Measurements from ENCODE around the gene TANGO2. TPM values are rescaled to one million over a fixed set of nuclear protein-coding genes. Genes with fewer than 3 reads are reported as not detected.
A peak's percentile ranks its signal among the peaks of the same experiment; 100 is the strongest.

The TANGO2 gene
- total RNA-seq, 1 donor from 2014 or later: 10.0 TPM

DNA sequence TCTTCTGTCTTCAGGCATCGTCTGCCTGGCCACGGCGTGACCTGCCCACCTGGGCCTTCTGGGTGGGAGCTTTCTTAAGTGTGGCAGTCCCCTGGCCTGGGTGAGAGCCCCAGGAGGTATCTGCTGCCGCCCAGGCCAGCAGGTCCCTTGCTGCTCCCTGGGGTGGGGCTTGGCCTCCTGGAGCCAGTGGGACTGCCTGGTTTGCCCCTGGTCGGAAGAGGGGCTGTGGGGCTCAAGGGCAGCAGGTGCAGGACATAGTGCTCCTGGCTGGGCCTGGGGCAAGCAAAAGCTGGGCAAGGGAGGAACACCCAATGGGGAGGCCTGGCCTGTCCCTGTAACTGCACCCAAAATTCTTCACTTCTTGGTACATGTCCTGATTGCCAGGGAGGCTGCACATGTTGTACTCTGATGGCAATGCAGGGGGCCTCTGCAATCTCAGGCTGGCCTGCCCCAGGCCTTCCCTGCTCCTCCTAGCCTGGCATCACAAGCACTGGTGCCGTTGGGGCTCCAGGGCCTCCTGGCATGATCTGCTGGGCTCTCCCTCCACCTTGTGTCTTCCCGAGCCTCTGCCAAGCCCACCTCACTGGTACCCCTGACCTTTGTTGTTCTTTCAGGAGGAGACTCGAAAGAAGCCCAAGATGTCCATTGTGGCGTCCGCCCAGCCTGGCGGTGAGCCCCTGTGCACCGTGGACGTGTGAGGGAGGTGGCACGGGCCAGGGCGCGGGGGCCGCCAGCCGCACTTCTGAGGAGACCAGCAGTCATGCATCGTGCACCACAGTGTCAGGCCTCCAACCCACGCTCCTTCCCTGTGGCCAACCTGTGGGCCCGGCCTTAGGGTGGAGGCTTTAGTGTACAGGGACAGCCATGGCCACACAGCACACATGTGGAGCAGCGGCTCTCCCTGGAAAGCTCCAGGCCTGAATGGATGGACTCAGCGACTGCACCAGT, 88.8 kb downstream of the TANGO2 start:
- Histone ChIP-seq H3K27ac (peak overlapping the region; percentile 20), H3K4me3 (no peak overlapping the region), H3F3A (ENCODE audit: low read depth) (peaks cover 44% of the 10 kb centered on the region), H3K79me2 (ENCODE audit: low read depth) (peaks cover 8% of the 10 kb centered on the region), H2AFZ (replicated peaks) (no peak overlapping the region), H3K36me3 (no peaks in the 10 kb centered on the region), H3K9ac (no peak overlapping the region), H3K4me1 (no peaks in the 10 kb centered on the region), H4K20me1 (ENCODE audit: low read depth) (peaks cover 47% of the 10 kb centered on the region), H3K27me3 (no peaks in the 10 kb centered on the region), H3K4me2 (no peak overlapping the region), H3K9me3 (ENCODE audit: low read depth) (no peaks in the 10 kb centered on the region)
- peaks cover 12% of the 10 kb centered on the region for H3K27me3 Mint-ChIP-seq (ENCODE audit: insufficient read depth, low read depth)
- no peaks in the 10 kb centered on the region for H3K9me3 Mint-ChIP-seq
- H3K4me1 Mint-ChIP-seq: no peaks in the 10 kb centered on the region
- H3K27ac Mint-ChIP-seq: no peak overlapping the region
- no peak for DNase-seq (ENCODE audit: low spot score)
- peaks cover 16% of the 10 kb centered on the region for H3K36me3 Mint-ChIP-seq
- no peak overlapping the region for H3K4me3 Mint-ChIP-seq
- TF ChIP-seq, protein P1, sequence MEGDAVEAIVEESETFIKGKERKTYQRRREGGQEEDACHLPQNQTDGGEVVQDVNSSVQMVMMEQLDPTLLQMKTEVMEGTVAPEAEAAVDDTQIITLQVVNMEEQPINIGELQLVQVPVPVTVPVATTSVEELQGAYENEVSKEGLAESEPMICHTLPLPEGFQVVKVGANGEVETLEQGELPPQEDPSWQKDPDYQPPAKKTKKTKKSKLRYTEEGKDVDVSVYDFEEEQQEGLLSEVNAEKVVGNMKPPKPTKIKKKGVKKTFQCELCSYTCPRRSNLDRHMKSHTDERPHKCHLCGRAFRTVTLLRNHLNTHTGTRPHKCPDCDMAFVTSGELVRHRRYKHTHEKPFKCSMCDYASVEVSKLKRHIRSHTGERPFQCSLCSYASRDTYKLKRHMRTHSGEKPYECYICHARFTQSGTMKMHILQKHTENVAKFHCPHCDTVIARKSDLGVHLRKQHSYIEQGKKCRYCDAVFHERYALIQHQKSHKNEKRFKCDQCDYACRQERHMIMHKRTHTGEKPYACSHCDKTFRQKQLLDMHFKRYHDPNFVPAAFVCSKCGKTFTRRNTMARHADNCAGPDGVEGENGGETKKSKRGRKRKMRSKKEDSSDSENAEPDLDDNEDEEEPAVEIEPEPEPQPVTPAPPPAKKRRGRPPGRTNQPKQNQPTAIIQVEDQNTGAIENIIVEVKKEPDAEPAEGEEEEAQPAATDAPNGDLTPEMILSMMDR (IDR thresholded peaks at IDR 0.05): no peak
- TF ChIP-seq EZH2 (IDR thresholded peaks at IDR 0.05) (no peak), EZH2phosphoT487 (IDR thresholded peaks at IDR 0.05) (no peak)

DNA sequence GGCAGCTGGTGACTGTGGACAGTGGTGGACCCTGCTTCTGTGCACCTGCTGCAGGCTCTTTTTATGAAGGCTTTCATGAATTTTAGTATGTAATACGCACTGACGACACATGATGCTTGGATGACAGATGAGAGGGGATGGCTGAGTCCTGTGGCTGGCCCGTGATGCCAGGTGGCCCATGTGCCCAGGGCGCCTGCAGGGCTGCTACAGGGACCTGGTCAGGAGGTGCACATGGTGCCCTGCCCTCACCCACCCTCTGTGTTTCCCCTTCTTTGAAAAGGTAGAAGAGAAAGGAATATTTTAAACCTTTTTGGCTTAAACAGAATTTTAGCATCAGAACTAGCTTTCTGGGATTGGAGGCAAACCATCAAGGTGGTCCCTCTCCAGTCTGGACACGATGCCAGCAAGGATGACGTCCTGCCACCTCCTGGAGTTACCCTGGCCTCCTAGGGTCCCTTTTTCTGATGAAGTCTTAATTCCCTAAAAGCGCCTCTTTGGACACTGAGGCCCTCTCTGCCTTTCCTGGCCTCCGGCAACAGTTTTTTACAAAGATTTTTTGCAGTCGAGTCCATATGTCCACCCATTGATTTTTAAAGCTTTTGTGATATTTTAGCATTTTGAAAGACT, 89.6 kb downstream of the TANGO2 start:
- Histone ChIP-seq H3K79me2 (ENCODE audit: low read depth) (peaks cover 3% of the 10 kb centered on the region), H3K9ac (no peak overlapping the region), H2AFZ (replicated peaks) (no peak overlapping the region), H3K9me3 (ENCODE audit: low read depth) (no peaks in the 10 kb centered on the region), H3K4me2 (no peak overlapping the region), H4K20me1 (ENCODE audit: low read depth) (peaks cover 39% of the 10 kb centered on the region), H3K4me1 (no peaks in the 10 kb centered on the region), H3K27ac (peak overlapping the region; percentile 78), H3K4me3 (no peak overlapping the region), H3K27me3 (no peaks in the 10 kb centered on the region), H3K36me3 (no peaks in the 10 kb centered on the region), H3F3A (ENCODE audit: low read depth) (peaks cover 42% of the 10 kb centered on the region)
- no peak for DNase-seq (ENCODE audit: low spot score)
- peaks cover 12% of the 10 kb centered on the region for H3K27me3 Mint-ChIP-seq (ENCODE audit: insufficient read depth, low read depth)
- peaks cover 4% of the 10 kb centered on the region for H3K4me1 Mint-ChIP-seq
- peak overlapping the region; percentile 35 for H3K4me3 Mint-ChIP-seq
- TF ChIP-seq EZH2phosphoT487 (IDR thresholded peaks at IDR 0.05) (no peak), EZH2 (IDR thresholded peaks at IDR 0.05) (no peak)
- TF ChIP-seq, protein P1 (IDR thresholded peaks at IDR 0.05): no peak
- H3K36me3 Mint-ChIP-seq: peaks cover 17% of the 10 kb centered on the region
- H3K27ac Mint-ChIP-seq: peak overlapping the region; percentile 70
- H3K9me3 Mint-ChIP-seq: peaks cover 2% of the 10 kb centered on the region

DNA sequence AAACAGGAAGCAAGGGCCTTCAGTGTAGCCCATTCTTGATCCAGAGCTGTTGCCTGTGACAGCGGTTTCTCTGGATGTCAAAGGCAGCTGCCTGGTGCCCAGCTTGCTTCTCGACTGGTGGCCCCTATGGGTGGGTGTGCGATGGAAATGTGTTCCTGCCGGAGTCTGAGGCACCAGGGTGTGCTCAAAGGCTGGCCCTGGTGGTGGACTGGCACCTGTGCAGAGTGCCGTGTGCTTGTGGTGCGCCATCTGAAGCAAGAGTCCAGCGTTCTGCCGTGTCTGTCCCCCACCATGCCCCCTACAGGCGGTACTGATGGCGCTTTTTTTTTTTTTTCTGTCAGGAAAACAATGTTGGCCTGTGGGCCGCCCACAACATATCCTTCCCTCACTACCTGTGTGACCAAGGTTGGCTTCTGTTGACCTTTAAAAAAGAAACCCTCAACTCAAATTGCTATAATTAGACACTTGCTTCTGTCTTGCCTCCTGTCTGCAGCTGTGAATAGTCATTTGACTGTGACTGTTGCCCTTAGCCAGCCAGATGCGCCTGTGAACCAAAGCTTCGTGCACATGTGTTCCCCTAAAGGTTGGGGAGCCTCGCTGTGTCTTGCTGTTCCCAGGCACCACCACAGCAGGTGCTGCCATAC, 90.3 kb downstream of the TANGO2 start:
- DNase-seq (ENCODE audit: low spot score): peak; percentile 69

More for the DNA sequence above, 90.3 kb downstream of the TANGO2 start:
- H3K27me3 Mint-ChIP-seq (ENCODE audit: insufficient read depth, low read depth): peaks cover 12% of the 10 kb centered on the region
- no peak overlapping the region for H3K27ac Mint-ChIP-seq
- Histone ChIP-seq H3F3A (ENCODE audit: low read depth) (peaks cover 44% of the 10 kb centered on the region), H3K4me2 (no peak overlapping the region), H4K20me1 (ENCODE audit: low read depth) (peaks cover 33% of the 10 kb centered on the region), H3K4me3 (no peak overlapping the region), H2AFZ (replicated peaks) (no peak overlapping the region), H3K4me1 (peaks cover under 1% of the 10 kb centered on the region), H3K27ac (peak overlapping the region; percentile 78), H3K9me3 (ENCODE audit: low read depth) (no peaks in the 10 kb centered on the region), H3K27me3 (no peaks in the 10 kb centered on the region), H3K36me3 (no peaks in the 10 kb centered on the region), H3K79me2 (ENCODE audit: low read depth) (peaks cover 10% of the 10 kb centered on the region), H3K9ac (no peak overlapping the region)
- TF ChIP-seq EZH2phosphoT487 (IDR thresholded peaks at IDR 0.05) (no peak), EZH2 (IDR thresholded peaks at IDR 0.05) (no peak)
- TF ChIP-seq, protein P1 (IDR thresholded peaks at IDR 0.05): peak; percentile 52
- H3K36me3 Mint-ChIP-seq: peaks cover 17% of the 10 kb centered on the region
- peaks cover 5% of the 10 kb centered on the region for H3K4me1 Mint-ChIP-seq
- peaks cover 2% of the 10 kb centered on the region for H3K9me3 Mint-ChIP-seq
- peak overlapping the region; percentile 33 for H3K4me3 Mint-ChIP-seq
